Measurements from ENCODE around the gene HNF1A.

GRCh38 chr12:121018860-121019617 is 40.7 kb downstream of the HNF1A start:
- TF ChIP-seq CTCF (IDR thresholded peaks at IDR 0.05 in 2 of 3, conservative IDR thresholded peaks at IDR 0.05 in 1 of 3; ENCODE audit: control insufficient read depth in 2 of 3, extremely low read depth in 1 of 3, insufficient read depth in 1 of 3, low read depth in 3 of 3, low read length in 3 of 3) (no peak), GATAD2B (conservative IDR thresholded peaks at IDR 0.05; ENCODE audit: low read depth) (no peak), GABPA (IDR thresholded peaks at IDR 0.05; ENCODE audit: low read depth) (no peak), ELK1 (IDR thresholded peaks at IDR 0.05; ENCODE audit: low read depth, low read length) (no peak), MXI1 (IDR thresholded peaks at IDR 0.05; ENCODE audit: low read depth, low read length) (no peak), CEBPB (IDR thresholded peaks at IDR 0.05; ENCODE audit: borderline replicate concordance in 1 of 2, low read depth in 2 of 2, low read length in 2 of 2) (no peak)

Measured in GM12878 (cell line).